H9 (cell line): ENCODE measurements around the gene CDH13. TPM values are rescaled to one million over a fixed set of nuclear protein-coding genes. Genes with fewer than 3 reads are reported as not detected.

Experiments used
- DNase-seq: peaks from one replicate; pipeline ENCODE4 v3.0.0-alpha.2; 2017
- H2AFZ ChIP-seq: one replicate; pipeline ENCODE4 v1.6.1; 2013; ENCODE audit warnings: mild to moderate bottlenecking, low read length, control low read depth, moderate library complexity
- H2AK5ac ChIP-seq: 2 replicates; pipeline ENCODE4 v1.6.1; 2013; ENCODE audit warnings: low read length, control low read depth, mixed read lengths; ENCODE audit not compliant: insufficient read length
- H2BK120ac ChIP-seq: one replicate; pipeline ENCODE4 v1.6.1; 2013; ENCODE audit warnings: low read depth, mild to moderate bottlenecking, low read length, control low read depth, inconsistent platforms; ENCODE audit not compliant: poor library complexity, severe bottlenecking
- H2BK12ac ChIP-seq: 2 replicates; pipeline ENCODE4 v1.6.1; 2013; ENCODE audit warnings: low read length, control low read depth, mixed read lengths, low read depth; ENCODE audit not compliant: insufficient read length
- H2BK15ac ChIP-seq: 2 replicates; pipeline ENCODE4 v1.6.1; 2013; ENCODE audit warnings: low read depth, low read length, control low read depth
- H2BK20ac ChIP-seq: one replicate; pipeline ENCODE4 v1.6.1; 2013; ENCODE audit warnings: low read depth, mild to moderate bottlenecking, low read length, control low read depth, inconsistent platforms; ENCODE audit not compliant: poor library complexity, severe bottlenecking
- H2BK5ac ChIP-seq: 2 replicates; pipeline ENCODE4 v1.6.1; 2013; ENCODE audit warnings: low read length, control low read depth, mixed read lengths; ENCODE audit not compliant: insufficient read length
- H3K14ac ChIP-seq: 2 replicates; pipeline ENCODE4 v1.6.1; 2013; ENCODE audit warnings: low read length, control low read depth; ENCODE audit not compliant: insufficient read depth
- H3K18ac ChIP-seq: 2 replicates; pipeline ENCODE4 v1.6.1; 2013; ENCODE audit warnings: low read depth, mild to moderate bottlenecking, mixed read lengths, low read length, control low read depth; ENCODE audit not compliant: insufficient read length
- H3K23ac ChIP-seq: 2 replicates; pipeline ENCODE4 v1.6.1; 2013; ENCODE audit warnings: low read length, control low read depth, mixed read lengths, low read depth; ENCODE audit not compliant: insufficient read length
- H3K23me2 ChIP-seq: 2 replicates; pipeline ENCODE4 v1.6.1; 2013; ENCODE audit warnings: low read depth, mild to moderate bottlenecking, mixed read lengths, low read length, control low read depth; ENCODE audit not compliant: insufficient read length, poor library complexity, severe bottlenecking
- H3K27ac ChIP-seq: 2 replicates; pipeline ENCODE4 v1.5.1; 2013; ENCODE audit warnings: low read length, control low read depth, mixed read lengths, low read depth; ENCODE audit not compliant: insufficient read length
- H3K27me3 ChIP-seq: 2 replicates; pipeline ENCODE4 v1.6.1; 2013; ENCODE audit warnings: low read length, control low read depth, inconsistent platforms; ENCODE audit not compliant: insufficient read depth
- H3K4ac ChIP-seq: 2 replicates; pipeline ENCODE4 v1.6.1; 2013; ENCODE audit warnings: low read depth, mild to moderate bottlenecking, control low read depth, inconsistent platforms, low read length, moderate library complexity
- H3K4me1 ChIP-seq: 2 replicates; pipeline ENCODE4 v1.6.1; 2013; ENCODE audit warnings: low read length, control low read depth, inconsistent platforms; ENCODE audit not compliant: insufficient read depth
- H3K4me2 ChIP-seq: 2 replicates; pipeline ENCODE4 v1.6.1; 2013; ENCODE audit warnings: low read length, control low read depth, mixed read lengths; ENCODE audit not compliant: insufficient read length, insufficient read depth
- H3K56ac ChIP-seq: 2 replicates; pipeline ENCODE4 v1.6.1; 2013; ENCODE audit warnings: low read depth, mild to moderate bottlenecking, mixed read lengths, low read length, control low read depth; ENCODE audit not compliant: insufficient read length
- H3K79me1 ChIP-seq: 2 replicates; pipeline ENCODE4 v1.6.1; 2013; ENCODE audit warnings: low read depth, mild to moderate bottlenecking, moderate library complexity, low read length, control low read depth, inconsistent platforms; ENCODE audit not compliant: insufficient read depth, poor library complexity, severe bottlenecking
- H3K79me2 ChIP-seq: 2 replicates; pipeline ENCODE4 v1.6.1; 2013; ENCODE audit warnings: low read length, control low read depth, inconsistent platforms; ENCODE audit not compliant: insufficient read depth
- H3K9ac ChIP-seq: 2 replicates; pipeline ENCODE4 v1.6.1; 2013; ENCODE audit warnings: low read length, control low read depth, mixed read lengths; ENCODE audit not compliant: insufficient read length; ENCODE audit errors: extremely low read depth
- H3K9me3 ChIP-seq: one replicate; pipeline ENCODE4 v1.6.1; 2013; ENCODE audit warnings: low read depth, low read length, inconsistent platforms; ENCODE audit not compliant: control insufficient read depth
- H3T11ph ChIP-seq: one replicate; pipeline ENCODE4 v1.6.1; 2013; ENCODE audit warnings: mild to moderate bottlenecking, low read length, control low read depth, inconsistent platforms
- H4K20me1 ChIP-seq: one replicate; pipeline ENCODE4 v1.6.1; 2013; ENCODE audit not compliant: control insufficient read depth, insufficient read length, insufficient read depth
- H4K5ac ChIP-seq: 2 replicates; pipeline ENCODE4 v1.6.1; 2013; ENCODE audit warnings: low read depth, mild to moderate bottlenecking, mixed read lengths, low read length, control low read depth; ENCODE audit not compliant: insufficient read length
- H4K8ac ChIP-seq: replicated peaks from 2 replicates; pipeline ENCODE4 v1.6.1; 2013; ENCODE audit warnings: low read length, control low read depth, mixed read lengths, low read depth; ENCODE audit not compliant: insufficient read length
- H4K91ac ChIP-seq: 2 replicates; pipeline ENCODE4 v1.6.1; 2013; ENCODE audit warnings: low read depth, mild to moderate bottlenecking, moderate library complexity, mixed read lengths, low read length, control low read depth; ENCODE audit not compliant: insufficient read length
- H3K27ac Mint-ChIP-seq, 3 experiments: 2 replicates in 2 of 3; 3 replicates in 1 of 3; pipeline ENCODE4 v1.8.0; 2020 to 2021; ENCODE audit warnings: mixed read lengths in 3 of 3, mild to moderate bottlenecking in 1 of 3, moderate library complexity in 1 of 3
- H3K27me3 Mint-ChIP-seq: 2 replicates; pipeline ENCODE4 v1.8.0; 2021; ENCODE audit warnings: low read depth, mild to moderate bottlenecking, moderate library complexity, mixed read lengths
- H3K36me3 Mint-ChIP-seq, 3 experiments: 2 replicates in 2 of 3; 3 replicates in 1 of 3; pipeline ENCODE4 v1.8.0; 2020 to 2021; ENCODE audit warnings: low read depth in 3 of 3, mixed read lengths in 3 of 3; ENCODE audit not compliant: insufficient read depth in 1 of 3
- H3K4me1 Mint-ChIP-seq, 2 experiments: 2 replicates each; pipeline ENCODE4 v1.8.0; 2020; ENCODE audit warnings: mixed read lengths in 2 of 2
- H3K4me3 Mint-ChIP-seq, 2 experiments: 2 replicates in 1 of 2; 3 replicates in 1 of 2; pipeline ENCODE4 v1.8.0; 2020 to 2021; ENCODE audit warnings: mild to moderate bottlenecking in 2 of 2, mixed read lengths in 2 of 2, moderate library complexity in 1 of 2
- H3K9me3 Mint-ChIP-seq, 2 experiments: 2 replicates in 1 of 2; 3 replicates in 1 of 2; pipeline ENCODE4 v1.8.0; 2020; ENCODE audit warnings: mild to moderate bottlenecking in 2 of 2, mixed read lengths in 2 of 2, moderate library complexity in 1 of 2
- CTCF ChIP-seq: fragments of 200-600 bp; sonication (generic); conservative IDR thresholded peaks from 3 replicates; pipeline ENCODE4 v1.8.0; 2021; ENCODE audit warnings: antibody characterized with exemption, mild to moderate bottlenecking
- WGBS: extraction: QIAGEN DNeasy Blood & Tissue Kit; methylation state at CpG from one replicate; pipeline ENCODE4 v1.1.7; 2013; ENCODE audit warnings: missing lambda C conversion rate, low lambda C conversion rate, mixed read lengths; ENCODE audit not compliant: insufficient read length; ENCODE audit errors: extremely low coverage; 5-methylcytosine and 5-hydroxymethylcytosine counted together
- total RNA-seq: library from RNA; stranded (reverse); gene quantifications from 2 replicates; pipeline ENCODE4 v1.2.1, GENCODE V29; 2021

The CDH13 gene
- total RNA-seq, 1 experiment from 2014 or later = 1.5 TPM

- H3K9ac ChIP-seq = no peak overlapping the region
- no peak for TF ChIP-seq CTCF
Observed at GRCh38 chr16:83336603-83337002, 709.8 kb downstream of the CDH13 start.

More at GRCh38 chr16:83336603-83337002, 709.8 kb downstream of the CDH13 start:
- Histone ChIP-seq H3K4me1 (peaks cover 2% of the 10 kb centered on the region; the same call in 1 of the 2 replicates), H3K4ac (no peak overlapping the region), H3K23ac (no peak overlapping the region), H3K27me3 (no peaks in the 10 kb centered on the region), H3K18ac (no peak overlapping the region), H4K5ac (no peak overlapping the region), H4K91ac (no peak overlapping the region), H2BK20ac (no peak overlapping the region), H4K8ac (no peak overlapping the region), H2BK12ac (no peak overlapping the region), H3T11ph (no peak overlapping the region), H3K9me3 (no peaks in the 10 kb centered on the region), H3K79me2 (no peaks in the 10 kb centered on the region), H2AFZ (no peak overlapping the region), H2BK120ac (no peak overlapping the region), H2AK5ac (no peak overlapping the region), H2BK5ac (no peak overlapping the region), H3K14ac (no peak overlapping the region), H3K27ac (no peak overlapping the region), H3K4me2 (no peak overlapping the region), H3K79me1 (no peaks in the 10 kb centered on the region), H4K20me1 (no peaks in the 10 kb centered on the region), H3K23me2 (no peaks in the 10 kb centered on the region), H3K56ac (no peak overlapping the region), H2BK15ac (no peak overlapping the region)
- H3K27me3 Mint-ChIP-seq = no peaks in the 10 kb centered on the region
- H3K4me3 Mint-ChIP-seq = no peak overlapping the region
- no peaks in the 10 kb centered on the region for H3K36me3 Mint-ChIP-seq
- H3K27ac Mint-ChIP-seq = no peak overlapping the region
- no peaks in the 10 kb centered on the region; a peak in 1 of 5 replicates for H3K9me3 Mint-ChIP-seq
- peaks cover 24 to 25% of the 10 kb centered on the region in 2 experiments for H3K4me1 Mint-ChIP-seq
- WGBS = no CpG with 5 or more reads among the region's 3 CpGs
- no peak for DNase-seq
